ENCODE measurements around the gene MGAT5B. TPM values are rescaled to one million over a fixed set of nuclear protein-coding genes. Genes with fewer than 3 reads are reported as not detected.

Gene MGAT5B
- total and polyA plus RNA-seq, 11 donors: 0.07 to 0.21 (median 0.15) TPM; not detected in 6

- 82 to 95% (median 90%) methylated on average over 3 of the region's 3 CpGs for WGBS, 4 donors
- no peak for ATAC-seq
These were observed 67.1 kb downstream of the MGAT5B start for GRCh38 chr17:76935331-76935730.

GRCh38 chr17:76937238-76937637 is 69.0 kb downstream of the MGAT5B start:
- intact Hi-C loops (cut with DNase I): no loop called here
- H3K9me3 ChIP-seq: no peaks in the 10 kb centered on the region
- peaks cover 0 to 22% (median 0%) of the 10 kb centered on the region in 9 donors for H3K27me3 ChIP-seq
- H3K27ac ChIP-seq: no peak overlapping the region
- no peak overlapping the region for H3K4me3 ChIP-seq
- no peaks in the 10 kb centered on the region for H3K36me3 ChIP-seq
- no peak for DNase-seq
- 89 to 97% (median 94%) methylated on average over 2 of the region's 2 CpGs for WGBS, 4 donors
- TF ChIP-seq POLR2A (IDR thresholded peaks at IDR 0.05) (no peak), CTCF (IDR thresholded peaks at IDR 0.05) (no peak)
- H3K4me1 ChIP-seq: no peaks in the 10 kb centered on the region
- no peak for ATAC-seq

More at GRCh38 chr17:76935331-76935730, 67.1 kb downstream of the MGAT5B start:
- TF ChIP-seq POLR2A (IDR thresholded peaks at IDR 0.05) (no peak), CTCF (IDR thresholded peaks at IDR 0.05) (no peak)
- peaks cover 0 to 9% (median 0%) of the 10 kb centered on the region in 9 donors for H3K27me3 ChIP-seq
- no peaks in the 10 kb centered on the region for H3K4me1 ChIP-seq
- no peak for DNase-seq
- H3K27ac ChIP-seq: no peak overlapping the region
- H3K36me3 ChIP-seq: no peaks in the 10 kb centered on the region
- intact Hi-C loops (cut with DNase I): no loop called here
- no peaks in the 10 kb centered on the region for H3K9me3 ChIP-seq
- H3K4me3 ChIP-seq: no peak overlapping the region

GRCh38 chr17:76938009-76938408 is 69.8 kb downstream of the MGAT5B start:
- H3K9me3 ChIP-seq: no peaks in the 10 kb centered on the region
- H3K4me1 ChIP-seq: no peaks in the 10 kb centered on the region

GRCh38 chr17:76940295-76940694 is 72.1 kb downstream of the MGAT5B start:
- no peak for TF ChIP-seq CTCF (IDR thresholded peaks at IDR 0.05)
- no peak for TF ChIP-seq POLR2A (IDR thresholded peaks at IDR 0.05)
- no peaks in the 10 kb centered on the region for H3K4me1 ChIP-seq
- no peak overlapping the region for H3K27ac ChIP-seq
- intact Hi-C loops (cut with DNase I): no loop called here
- 46 to 66% (median 48%) methylated on average over 6 to 14 of the region's 14 CpGs for WGBS, 4 donors
- no peak for DNase-seq
- peaks cover 0 to 27% (median 0%) of the 10 kb centered on the region in 9 donors for H3K27me3 ChIP-seq
- H3K9me3 ChIP-seq: no peaks in the 10 kb centered on the region
- H3K36me3 ChIP-seq: no peaks in the 10 kb centered on the region
- no peak for ATAC-seq
- H3K4me3 ChIP-seq: no peak overlapping the region

More at GRCh38 chr17:76938009-76938408, 69.8 kb downstream of the MGAT5B start:
- 71 to 88% (median 82%) methylated on average over 7 to 10 of the region's 10 CpGs for WGBS, 4 donors
- Histone ChIP-seq H3K4me3 (no peak overlapping the region), H3K27ac (no peak overlapping the region), H3K36me3 (no peaks in the 10 kb centered on the region), H3K27me3 (peaks cover 0 to 23% (median 0%) of the 10 kb centered on the region in 9 donors)
- no peak for DNase-seq
- TF ChIP-seq POLR2A (IDR thresholded peaks at IDR 0.05) (no peak), CTCF (IDR thresholded peaks at IDR 0.05) (no peak)
- intact Hi-C loops (cut with DNase I): no loop called here
- no peak for ATAC-seq
